Activated CD4-positive, CD25-positive, alpha-beta regulatory T cell treated with anti-CD3 and anti-CD28 coated beads, Interleukin-2, amount 50 U/mL, for 72 hours (primary cell): Measurements from ENCODE around the gene SCUBE1.

Experiments used
- DNase-seq: peaks from one replicate; pipeline ENCODE4 v3.0.0; 2021

Gene SCUBE1

DNA sequence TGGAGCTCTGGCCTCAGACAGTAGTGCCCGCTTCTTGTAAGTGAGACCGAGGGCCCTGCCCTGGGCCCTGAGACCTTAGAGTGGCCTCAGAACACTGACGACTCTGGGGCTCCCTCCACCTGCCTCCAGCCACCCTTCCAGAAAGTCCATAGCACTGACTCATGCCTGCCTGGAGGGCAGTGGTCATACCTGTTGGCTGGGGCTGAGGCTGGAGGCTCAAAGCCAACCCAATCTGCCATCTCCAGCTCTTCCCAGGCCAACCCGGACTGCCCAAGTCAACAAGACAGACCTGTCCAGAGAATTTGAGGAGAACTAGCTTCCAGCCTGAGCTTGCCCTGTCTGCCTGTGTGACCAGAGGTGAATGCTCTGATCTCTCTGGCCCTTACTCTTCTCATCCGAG is 89.3 kb downstream of the SCUBE1 start:
- DNase-seq, result no peak

DNA sequence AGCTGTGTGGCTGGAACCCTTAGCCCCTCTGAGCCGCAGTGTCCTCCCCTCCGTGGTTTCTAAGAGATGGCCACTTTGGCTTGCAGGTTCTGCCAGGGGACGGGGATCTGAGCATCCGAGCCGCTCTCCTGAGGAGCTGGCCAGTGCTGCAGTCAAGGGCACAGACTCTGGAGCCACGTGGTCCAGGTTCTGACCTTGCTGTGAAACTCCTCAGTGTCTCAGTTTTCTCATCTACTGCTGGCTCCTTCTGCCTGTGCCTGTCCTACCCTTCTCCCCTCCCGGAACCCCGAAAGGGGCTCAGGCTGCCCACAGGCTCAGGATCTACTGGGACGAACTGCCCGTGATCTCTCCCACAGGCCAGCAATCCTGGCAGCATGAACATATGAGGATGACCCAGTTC is 90.9 kb downstream of the SCUBE1 start:
- no peak for DNase-seq

DNA sequence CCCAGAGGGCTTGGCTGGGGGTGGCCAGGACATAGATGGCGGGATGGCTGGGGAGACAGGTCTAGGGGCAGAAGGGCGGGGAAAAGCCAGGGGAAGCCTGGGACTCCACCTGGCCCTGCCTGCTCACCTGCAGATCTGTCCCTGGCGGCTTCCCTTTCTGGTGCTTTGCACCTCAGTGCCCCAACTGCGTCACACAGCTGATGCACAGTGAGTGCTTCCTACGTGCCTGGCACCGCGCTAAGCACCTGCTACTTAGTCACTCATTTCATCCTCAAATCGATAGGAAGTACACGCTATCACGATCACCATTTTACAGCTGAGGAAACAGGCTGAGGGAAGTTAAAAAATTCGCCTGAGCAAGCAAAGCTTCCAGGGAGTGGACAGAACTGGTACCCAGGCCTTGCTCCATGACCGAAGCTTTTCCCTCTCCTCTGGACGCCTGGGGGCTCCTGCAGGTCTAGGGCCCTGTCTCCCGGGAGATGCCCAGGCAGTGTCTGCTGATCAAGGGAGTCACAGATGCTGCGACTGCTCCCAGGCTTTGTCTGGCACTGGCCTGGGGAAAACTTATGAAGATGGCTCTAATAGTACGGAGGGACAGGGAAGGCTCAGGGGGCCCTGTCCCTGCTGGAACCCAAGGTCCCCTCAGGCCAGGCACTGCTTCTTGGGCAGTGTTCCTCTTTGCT is 93.2 kb downstream of the SCUBE1 start:
- DNase-seq, result no peak

DNA sequence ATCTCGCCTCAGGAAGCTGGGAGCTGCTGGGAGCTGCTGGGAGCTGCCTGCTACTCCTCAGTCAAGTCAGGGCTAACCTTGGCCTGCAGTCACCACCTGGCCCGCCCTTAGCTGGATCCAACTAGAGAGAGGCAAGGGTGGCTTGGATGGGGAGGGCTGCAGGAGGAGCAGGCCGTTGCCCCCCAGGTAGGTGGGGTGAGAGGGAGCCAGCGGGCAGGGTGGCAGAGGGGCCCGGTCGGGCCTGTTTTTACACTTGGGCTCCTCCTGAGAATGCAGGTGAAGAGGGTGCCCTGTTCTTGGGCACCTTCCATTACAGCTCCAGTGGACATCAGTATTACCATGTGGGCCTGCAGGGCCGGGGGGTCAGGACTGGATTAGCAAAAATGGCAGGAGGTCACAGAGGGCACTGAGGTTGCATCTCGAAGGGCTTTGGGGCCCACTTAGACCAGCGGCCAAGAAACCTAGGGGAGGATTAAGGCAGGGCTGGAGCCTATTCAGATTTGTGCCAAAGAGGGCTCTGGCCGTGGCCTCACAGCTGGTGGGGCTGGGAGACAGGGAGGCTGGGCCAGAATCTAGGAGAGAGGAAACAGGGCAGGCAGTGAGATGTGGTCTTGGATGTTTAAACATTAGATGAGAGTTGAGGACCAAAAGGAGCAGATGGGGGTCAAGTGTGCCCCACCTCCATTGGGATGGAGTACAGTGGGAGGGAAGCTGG is 95.5 kb downstream of the SCUBE1 start:
- DNase-seq, result no peak

DNA sequence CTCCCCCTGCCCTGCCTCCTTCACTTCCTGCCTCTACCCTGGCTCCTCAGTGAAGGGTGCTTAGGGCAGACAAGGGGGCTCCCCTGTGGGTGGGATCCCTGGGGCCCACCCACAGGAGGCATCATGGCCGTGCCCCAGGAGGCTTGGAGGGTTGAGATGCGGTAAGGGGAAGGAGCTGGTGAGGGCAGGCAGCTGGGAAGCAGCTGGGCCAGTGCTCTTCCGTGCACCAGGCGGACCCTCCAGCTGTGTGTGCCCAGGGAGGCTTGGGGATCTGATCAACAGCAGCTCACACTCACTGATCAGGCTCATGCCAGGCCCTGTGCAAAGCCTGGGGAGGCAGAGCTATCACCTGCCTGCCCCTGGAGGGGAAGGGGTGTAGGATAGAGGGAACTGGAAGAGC is 97.0 kb downstream of the SCUBE1 start:
- no peak for DNase-seq

DNA sequence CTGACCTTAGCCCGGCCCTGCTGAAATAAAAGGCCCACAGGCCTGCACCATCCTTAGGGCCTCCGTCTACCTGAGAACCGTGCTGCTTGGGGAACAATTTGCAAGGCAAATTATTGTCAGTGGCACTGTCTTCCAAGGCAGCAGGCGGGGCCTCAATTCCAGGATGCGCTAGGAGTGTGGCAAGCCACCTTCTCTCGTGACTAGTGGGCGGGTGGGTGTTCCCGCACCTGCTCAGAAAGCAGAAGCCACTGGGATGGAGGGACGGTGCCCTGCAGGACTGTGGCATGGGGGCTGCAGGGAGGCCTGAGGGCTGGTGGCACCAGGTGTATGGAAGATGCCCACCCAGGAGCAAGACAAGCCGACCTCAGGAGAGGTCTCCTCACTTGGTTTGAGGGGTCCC is 97.5 kb downstream of the SCUBE1 start:
- DNase-seq, result no peak

DNA sequence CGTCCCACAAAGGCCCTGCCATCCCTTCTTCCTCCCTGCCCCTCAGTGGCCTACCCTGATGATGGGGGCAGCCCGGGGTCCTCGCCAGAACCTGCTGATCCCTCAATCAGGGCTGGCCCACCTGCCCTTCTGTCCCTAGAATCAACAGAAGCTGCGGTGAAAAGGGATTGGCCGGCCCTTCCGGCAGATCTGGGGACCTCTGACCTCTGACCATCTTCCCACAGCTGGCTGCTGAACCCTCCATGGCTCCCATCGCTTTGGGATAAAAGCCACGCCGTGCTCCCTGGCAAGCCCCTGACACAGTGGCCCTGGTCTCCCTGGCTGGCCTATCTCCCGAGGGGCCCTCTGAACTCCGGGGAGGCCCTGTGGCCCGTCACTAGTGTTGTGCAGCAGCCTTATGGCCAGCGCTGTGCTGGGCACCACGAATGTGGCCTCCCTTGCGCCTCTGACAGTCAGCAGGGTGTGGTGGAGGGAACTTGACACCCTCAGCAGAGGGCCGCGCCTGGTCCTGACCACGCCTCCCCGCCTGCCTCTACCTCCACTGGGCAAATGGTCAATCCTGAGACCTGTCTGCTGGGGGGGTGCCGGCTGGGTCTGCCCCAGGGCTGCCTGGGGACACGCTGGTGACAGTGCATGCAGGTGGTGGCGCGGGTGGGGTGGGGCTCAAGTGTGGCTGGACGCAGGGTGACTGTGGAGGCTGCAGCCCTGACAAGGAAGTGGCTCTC is 98.2 kb downstream of the SCUBE1 start:
- DNase-seq, result no peak

DNA sequence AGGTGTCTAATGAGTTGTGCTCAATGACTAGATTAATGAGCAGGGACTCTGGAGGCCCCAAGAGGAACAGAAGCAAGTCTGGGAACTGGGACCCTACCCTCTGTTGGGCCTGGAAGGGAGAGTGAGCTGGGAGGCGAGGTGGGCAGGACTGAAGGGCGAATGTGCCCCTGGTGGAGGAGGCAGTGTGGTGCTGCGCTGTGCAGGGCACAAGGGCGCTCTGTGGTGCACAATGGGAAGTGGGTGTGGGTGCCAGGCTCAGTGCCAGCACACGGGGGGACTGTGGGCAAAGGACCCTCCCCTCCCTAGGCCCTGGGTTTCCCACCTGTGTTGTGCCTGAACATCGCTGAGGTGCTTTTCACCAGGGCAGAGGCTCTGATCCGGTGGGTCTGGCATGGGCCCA is 98.8 kb downstream of the SCUBE1 start:
- no peak for DNase-seq

DNA sequence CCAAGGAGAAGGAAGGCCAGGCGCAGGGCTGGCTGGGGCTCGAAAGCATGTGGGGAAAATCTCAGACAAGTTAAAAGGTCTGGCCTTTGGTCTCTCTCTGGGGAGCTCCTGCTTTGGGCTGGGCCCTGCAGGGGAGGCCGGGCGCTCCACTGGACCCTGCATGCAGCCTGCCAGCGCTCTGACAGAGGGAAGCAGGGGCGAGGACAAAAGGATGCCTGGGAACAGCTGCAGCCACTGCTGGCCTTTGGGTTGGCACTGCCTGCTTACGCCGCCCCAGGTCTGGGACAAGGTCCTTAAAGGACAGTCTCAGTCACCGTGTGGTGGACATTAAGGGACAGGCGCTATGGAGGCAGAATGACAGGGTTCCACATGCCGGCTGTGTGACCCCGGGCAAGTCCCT is 99.8 kb downstream of the SCUBE1 start:
- DNase-seq, result no peak

DNA sequence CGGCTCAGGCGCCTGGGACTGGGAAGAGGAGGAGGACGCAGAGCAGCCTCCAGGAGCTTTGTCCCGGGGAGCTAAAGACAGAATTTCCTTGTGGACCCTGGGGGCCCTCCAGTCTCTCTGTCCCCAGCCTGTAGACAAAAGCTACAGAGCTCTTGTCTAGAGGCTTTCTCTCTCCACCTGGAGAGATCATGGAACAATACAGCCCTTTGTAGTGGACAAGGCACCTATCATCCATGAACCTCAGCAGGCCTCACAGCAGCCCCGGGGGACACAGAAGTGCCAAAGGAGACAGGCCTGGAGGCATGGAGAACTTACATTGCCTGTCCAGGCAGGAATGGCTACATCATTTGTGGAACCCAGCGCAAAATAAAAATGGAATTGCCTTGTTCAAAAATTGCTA is 100.5 kb downstream of the SCUBE1 start:
- no peak for DNase-seq

DNA sequence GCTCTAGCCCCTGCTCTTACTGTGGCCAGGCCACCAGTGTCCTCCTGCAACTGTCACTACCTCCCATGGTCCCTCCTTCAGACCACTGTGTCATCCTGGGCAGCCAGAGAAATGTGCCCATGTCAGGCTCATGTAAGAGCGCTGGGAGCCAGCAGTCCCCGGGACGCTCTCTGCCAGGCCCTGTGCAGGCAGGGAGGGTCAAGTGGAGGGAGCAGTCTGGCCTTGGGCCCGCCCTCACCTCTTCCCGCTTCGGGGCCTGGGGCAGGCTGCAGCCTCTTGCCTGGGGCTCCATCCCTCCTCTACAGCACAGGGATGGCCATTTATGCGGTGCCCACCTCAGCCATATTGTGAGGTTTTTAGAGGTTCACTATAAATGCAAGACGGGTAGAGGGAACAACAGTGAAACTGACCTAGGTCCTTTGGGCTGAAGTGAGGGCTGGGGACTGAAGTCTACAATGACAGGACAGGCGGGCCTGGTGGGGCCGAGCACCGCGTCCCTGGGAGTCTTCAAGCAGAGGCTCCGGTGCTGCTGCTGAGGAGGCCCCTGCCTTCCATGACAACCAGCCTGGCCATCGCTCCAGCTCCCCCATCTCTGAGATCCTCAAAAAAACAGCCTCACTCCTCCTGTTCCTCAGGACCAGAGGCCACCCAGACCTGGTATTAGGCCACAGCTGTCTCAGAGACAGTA is 101.3 kb downstream of the SCUBE1 start:
- DNase-seq, result no peak

DNA sequence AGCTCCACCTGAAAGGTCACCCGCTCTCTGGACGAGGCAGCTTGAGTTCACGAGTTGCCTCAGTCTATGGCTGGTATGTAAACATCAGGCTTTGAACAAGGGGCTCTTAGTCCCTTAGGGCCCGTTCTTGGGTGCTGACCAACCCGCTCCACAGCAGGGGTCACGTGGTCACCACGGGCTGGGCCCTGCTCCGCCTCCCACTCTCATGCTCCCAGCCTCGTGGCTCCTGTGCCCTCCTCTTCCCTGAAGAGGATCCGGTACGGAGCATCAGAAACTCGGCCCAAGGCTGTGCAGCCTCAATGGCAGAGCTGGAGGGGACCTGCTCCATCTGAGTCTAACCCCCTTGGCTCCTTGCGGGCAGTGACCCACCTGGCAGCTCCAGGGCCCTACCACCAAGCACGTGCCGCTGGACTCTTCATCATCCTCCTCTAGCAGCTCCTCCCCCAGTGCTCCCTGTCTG is 102.0 kb downstream of the SCUBE1 start:
- DNase-seq, result no peak

DNA sequence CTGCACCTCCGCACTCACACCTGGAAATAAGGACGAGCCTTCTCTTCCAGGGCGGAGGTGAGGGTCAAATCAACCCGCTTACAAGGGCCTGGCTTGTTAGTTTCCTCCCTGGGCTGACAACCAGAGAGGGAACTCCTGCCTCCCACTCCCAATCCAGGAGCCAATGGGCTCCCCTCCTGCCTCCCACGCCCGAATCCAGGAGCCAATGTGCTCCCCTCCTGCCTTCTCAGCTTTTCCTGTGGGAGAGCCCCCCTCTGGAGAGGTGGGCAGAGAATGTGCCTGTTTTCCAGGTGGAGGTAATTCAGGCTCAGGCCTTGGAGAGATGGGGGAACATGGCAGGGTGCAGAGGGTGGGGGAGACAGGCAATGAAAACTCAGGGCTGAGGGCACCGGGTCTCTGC is 102.6 kb downstream of the SCUBE1 start:
- no peak for DNase-seq

DNA sequence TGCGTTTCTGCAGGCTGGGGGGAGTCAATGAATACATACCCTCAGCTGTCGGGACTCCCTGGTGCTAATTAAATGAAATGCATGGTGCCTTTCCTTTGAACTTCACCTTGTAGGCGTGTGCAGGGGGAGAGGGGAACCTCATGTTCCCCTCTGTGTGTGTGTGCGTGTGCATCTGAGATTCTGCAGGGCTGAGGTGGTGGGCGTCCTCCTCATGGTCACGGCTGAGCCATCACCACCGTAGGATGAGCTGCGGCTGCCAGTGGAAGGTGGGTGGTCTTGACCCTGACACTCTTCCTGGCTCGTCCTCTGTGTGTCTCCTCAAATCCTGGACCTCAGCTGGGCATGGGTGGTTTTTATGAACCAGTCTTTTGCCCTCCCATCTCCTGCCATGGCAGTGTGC is 103.2 kb downstream of the SCUBE1 start:
- no peak for DNase-seq

DNA sequence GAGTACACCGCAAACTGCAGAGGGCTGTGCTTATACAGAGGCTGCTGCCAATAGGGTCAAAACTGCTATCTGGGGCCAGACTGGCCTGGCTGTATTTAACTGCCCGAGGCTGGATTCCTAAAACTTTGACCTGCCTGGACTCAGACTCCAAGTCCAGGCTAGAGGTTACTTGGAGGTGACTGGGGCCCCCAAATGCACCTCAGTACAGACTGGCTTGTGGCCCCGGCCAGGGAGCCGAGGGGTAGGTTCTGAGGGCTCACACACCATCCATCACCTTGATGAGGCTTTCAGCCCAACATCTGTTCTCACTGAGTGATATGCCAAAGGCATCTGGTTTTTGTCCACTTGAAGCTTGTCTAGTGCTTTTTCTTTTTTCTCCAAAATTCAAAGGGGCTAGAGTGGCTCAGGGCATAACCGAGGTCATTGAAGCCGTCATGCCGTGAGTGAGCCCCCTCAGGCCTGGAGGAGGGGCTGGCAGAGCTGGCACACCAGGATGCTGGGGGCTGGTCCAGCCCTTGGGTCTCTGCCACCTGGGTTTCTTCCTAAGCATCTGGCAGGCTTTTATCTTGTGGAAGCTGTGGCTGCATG is 103.9 kb downstream of the SCUBE1 start:
- no peak for DNase-seq

DNA sequence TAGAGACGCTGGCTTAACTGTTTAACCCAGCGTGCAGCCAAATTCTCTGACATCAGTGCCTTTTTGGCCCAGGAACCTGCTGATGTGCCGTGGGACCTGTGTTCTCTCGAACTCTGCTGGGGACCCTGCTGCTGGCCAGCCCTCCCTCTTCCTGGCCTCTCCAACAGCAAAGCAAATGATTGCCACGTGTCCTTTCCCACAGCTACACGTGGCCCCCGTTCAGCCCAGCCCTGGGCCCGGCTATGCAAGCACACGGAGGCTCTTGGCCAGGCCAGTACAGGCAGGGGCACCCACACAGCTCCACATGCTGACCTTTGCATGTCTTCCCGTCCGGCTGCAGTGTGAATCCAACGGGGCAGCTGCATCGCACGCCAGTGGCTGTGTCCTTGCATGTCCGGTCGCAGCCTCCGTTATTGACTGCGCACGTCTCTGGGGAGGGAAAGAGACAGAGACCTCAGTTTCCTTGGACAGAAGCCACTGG is 104.6 kb downstream of the SCUBE1 start:
- no peak for DNase-seq

DNA sequence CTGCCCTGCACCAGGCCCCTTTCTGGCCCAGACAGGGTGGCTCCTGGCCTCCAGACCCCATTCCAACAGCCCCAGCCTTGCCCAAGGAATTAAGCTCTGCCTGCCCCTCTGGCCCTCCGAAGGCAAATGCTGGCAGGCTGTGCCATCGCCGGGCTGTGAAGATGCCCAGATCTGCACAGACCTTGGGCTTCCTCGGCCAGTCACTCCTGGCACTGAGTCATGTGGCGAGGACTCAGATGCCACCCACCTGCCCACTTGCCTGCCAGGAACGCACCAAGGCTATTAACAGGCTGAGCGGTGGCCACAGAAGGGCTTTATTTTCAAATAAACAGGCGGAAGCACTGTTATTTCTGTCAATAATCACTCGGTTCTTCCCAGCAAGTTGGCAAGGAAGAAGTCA is 105.9 kb downstream of the SCUBE1 start:
- no peak for DNase-seq

DNA sequence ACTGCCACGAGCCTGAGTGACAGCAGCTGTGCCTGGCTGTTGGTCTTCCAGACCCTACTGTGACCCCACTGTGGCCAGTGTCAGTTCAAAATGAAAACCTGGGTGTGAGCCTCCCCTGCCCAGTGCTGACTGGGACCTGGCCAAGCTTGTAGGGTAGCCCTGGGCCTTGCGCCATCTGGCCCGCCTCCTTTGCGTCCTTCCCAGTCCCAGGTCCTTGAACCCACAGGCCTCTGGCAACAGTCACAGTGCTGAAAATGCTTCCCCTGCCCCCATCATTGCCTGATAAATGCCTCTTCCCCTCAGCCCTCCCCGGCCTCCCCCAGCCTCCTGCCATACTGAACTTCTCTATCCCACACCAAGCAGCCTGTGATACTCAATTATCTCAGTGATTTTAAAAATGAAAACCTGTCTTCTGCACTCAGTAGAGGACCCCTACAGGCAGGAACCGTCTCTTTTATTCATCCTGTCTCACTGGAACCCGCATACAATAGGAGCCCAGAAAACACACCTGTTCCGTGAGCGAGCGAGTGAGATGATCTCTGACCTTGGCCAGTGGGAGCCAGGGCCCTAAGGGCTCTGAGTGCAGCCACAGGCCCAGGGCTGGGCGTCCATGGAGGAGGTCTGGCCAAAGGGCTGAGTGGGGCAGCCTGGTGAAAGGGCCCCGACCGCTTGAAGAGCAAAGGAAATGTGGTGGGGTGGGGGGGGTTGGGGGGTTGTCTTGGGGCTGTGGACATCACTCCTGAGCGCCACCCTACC is 106.6 kb downstream of the SCUBE1 start:
- no peak for DNase-seq

DNA sequence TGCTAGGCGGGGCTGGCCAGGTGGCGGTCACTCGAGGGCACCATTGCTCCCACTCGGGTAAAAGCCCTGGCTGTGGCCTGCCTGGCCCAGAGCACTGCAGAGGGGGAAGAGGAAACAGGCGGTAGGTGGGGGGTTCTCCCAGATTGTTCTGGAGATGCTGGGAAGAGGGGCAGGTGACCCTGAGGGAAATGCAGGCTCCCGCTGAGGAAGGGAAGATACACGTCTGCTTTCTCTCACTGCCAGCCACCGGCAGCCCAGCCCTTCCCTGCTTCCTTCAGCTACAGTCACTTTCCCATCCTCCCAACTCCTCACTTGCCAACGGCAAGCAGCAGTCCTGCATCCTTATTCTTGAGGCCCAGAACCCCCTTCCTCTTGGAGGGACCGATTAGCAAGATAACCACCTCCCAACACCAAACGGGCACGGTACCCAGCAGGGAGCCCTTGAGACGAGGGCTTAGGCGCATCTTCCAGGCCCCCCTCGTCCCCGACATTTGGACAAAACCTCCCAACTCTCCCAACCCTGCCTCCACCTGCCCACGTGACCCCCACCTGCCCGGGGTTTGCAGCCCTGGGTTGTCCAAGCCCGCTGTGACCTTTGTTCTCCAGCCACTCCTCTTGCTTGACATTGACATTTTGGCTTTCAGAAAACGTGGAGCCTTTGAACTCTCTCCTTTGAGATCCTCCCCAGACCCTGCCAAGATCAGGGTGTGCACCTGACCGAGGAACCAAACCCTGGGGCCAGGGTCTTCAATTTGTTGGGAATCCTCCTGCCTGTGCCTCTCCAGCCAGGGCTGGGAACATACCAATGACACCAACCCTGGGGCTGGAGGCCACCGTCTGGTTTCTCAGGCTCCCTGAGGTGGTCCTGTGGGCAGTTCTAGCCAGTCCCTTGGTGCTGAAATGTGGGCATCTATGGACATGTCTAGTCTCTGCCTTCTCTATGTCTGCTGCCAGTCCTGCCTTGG is 107.4 kb downstream of the SCUBE1 start:
- DNase-seq, result no peak

DNA sequence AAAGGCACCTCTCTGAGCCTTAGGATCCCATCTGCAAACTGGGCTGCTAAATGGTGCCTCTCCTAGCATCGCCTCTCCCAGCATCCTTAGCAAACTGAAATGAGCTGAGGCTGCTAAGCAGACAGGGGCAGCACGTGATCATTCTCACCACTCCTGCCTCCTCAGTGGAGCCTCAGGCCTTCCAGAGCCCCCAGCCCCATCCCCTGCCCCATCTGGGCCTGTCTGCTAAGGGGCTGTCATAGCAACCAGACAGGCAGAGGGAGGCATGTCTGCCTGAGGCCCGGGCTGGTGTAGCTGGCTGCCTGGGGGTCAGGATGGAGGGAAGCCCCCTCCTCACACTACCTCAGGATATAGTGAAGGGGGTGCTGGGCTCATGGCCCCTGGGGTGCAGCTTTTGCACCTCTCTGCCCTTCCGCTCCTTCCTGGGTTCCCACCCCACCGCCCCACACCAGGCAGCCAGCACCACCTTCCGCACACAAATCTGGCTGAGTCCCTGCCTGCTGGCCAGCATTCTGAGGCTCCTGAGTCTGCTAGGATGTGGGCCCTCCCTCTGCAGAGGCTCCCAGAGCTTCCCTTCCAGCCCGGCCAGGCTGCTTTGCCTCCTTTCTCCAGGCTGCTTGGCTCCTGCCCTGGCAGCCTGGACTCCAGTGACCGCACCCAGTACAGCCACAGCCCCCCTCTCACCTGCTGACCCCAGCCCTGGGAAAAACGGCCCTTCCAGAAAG is 108.7 kb downstream of the SCUBE1 start:
- DNase-seq, result no peak
